PC-3 (cell line): Measurements from ENCODE around the gene BTBD16. TPM values are rescaled to one million over a fixed set of nuclear protein-coding genes. Genes with fewer than 3 reads are reported as not detected.
A peak's percentile ranks its signal among the peaks of the same experiment; 100 is the strongest.

Experiments
- ATAC-seq: fragments of 200-7000 bp; cut with Tn5 transposase; 2 replicates; pipeline ENCODE4 v1.9.1; 2020; ENCODE audit warnings: mild to moderate bottlenecking, moderate library complexity
- BruUV-seq: library from RNA; stranded (reverse); fragments of 400-500 nt; replicated peaks from 2 replicates; lab custom pipeline; 2021; lab: Mats Ljungman, UMichigan
- CTCF ChIA-PET: fragments of 300-600 bp; sonication (Branson Sonifier 250); formaldehyde crosslinking; loops from one replicate; lab custom pipeline; 2022; ENCODE audit warnings: antibody characterized with exemption; lab: Charles Lee
- POLR2A ChIA-PET: fragments of 300-600 bp; sonication (Branson Sonifier 250); formaldehyde crosslinking; loops from one replicate; lab custom pipeline; 2022; ENCODE audit warnings: antibody characterized with exemption; ENCODE audit not compliant: unreplicated experiment; lab: Charles Lee
- DNase-seq: peaks from one replicate; pipeline ENCODE4 v3.0.0-alpha.2; 2015
- H2AFZ ChIP-seq: fragments of 300-600 bp; sonication (generic); 2 replicates; pipeline ENCODE4 v1.6.0; 2016; ENCODE audit warnings: antibody characterized with exemption, low read length
- H3F3A ChIP-seq: fragments of 300-600 bp; sonication (generic); one replicate; pipeline ENCODE4 v1.6.0; 2017; ENCODE audit warnings: antibody characterized with exemption, low read length, control low read depth, mild to moderate bottlenecking; ENCODE audit not compliant: unreplicated experiment
- H3K27ac ChIP-seq: fragments of 300-600 bp; sonication (generic); 2 replicates; pipeline ENCODE4 v1.5.1; 2016; ENCODE audit warnings: mild to moderate bottlenecking, low read length
- H3K27me3 ChIP-seq: fragments of 300-600 bp; sonication (generic); 2 replicates; pipeline ENCODE4 v1.6.1; 2016; ENCODE audit warnings: low read length, mixed read lengths
- H3K36me3 ChIP-seq: fragments of 300-600 bp; sonication (generic); 2 replicates; pipeline ENCODE4 v1.6.1; 2016; ENCODE audit warnings: low read depth, mixed run types, low read length, mixed read lengths
- H3K4me1 ChIP-seq: fragments of 300-600 bp; sonication (generic); 2 replicates; pipeline ENCODE4 v1.5.1; 2016; ENCODE audit warnings: low read length; ENCODE audit not compliant: insufficient read depth
- H3K4me2 ChIP-seq: fragments of 300-600 bp; sonication (generic); 2 replicates; pipeline ENCODE4 v1.6.0; 2016; ENCODE audit warnings: low read length
- H3K4me3 ChIP-seq: fragments of 300-600 bp; sonication (generic); 2 replicates; pipeline ENCODE4 v1.5.1; 2016; ENCODE audit warnings: mild to moderate bottlenecking, low read length, mixed read lengths
- H3K79me2 ChIP-seq: fragments of 300-600 bp; sonication (generic); 2 replicates; pipeline ENCODE4 v1.6.1; 2017; ENCODE audit warnings: low read length, mixed read lengths
- H3K9ac ChIP-seq: fragments of 300-600 bp; sonication (generic); 2 replicates; pipeline ENCODE4 v1.6.0; 2016; ENCODE audit warnings: mild to moderate bottlenecking, low read length
- H3K9me2 ChIP-seq: fragments of 300-600 bp; sonication (generic); replicated peaks from 2 replicates; pipeline ENCODE4 v1.6.1; 2016; ENCODE audit warnings: mixed run types, low read length, mixed read lengths
- H3K9me3 ChIP-seq: fragments of 300-600 bp; sonication (generic); 2 replicates; pipeline ENCODE4 v1.6.1; 2016; ENCODE audit warnings: low read length, mixed read lengths
- H4K20me1 ChIP-seq: fragments of 300-600 bp; sonication (generic); 2 replicates; pipeline ENCODE4 v1.6.1; 2016; ENCODE audit warnings: low read length, mixed read lengths
- CTCF ChIP-seq: fragments of 300-600 bp; sonication (generic); conservative IDR thresholded peaks from 2 replicates; pipeline ENCODE4 v1.5.1; 2017; ENCODE audit warnings: antibody characterized with exemption, low read depth, mild to moderate bottlenecking, low read length
- EZH2phosphoT487 ChIP-seq: fragments of 300-600 bp; sonication (generic); IDR thresholded peaks from 2 replicates; pipeline ENCODE4 v1.6.1; 2018; ENCODE audit warnings: mild to moderate bottlenecking, antibody characterized with exemption, low read length, borderline replicate concordance
- intact Hi-C: fragments of 100-400 bp; cut with micrococcal nuclease; formaldehyde crosslinking; loops from 2 replicates; pipeline ENCODE4 v1.9.0; 2023
- total RNA-seq: library from RNA; depleted of rRNA; stranded (reverse); fragments of >200 nt; gene quantifications from 2 replicates; pipeline ENCODE4 v1.2.3, GENCODE V29; 2014

The BTBD16 gene
- total RNA-seq, 1 experiment from 2014 or later = not detected

- DNase-seq (no peak), ATAC-seq (no peak)
- Histone ChIP-seq H3K9me3 (no peaks in the 10 kb centered on the region), H3K4me3 (no peak overlapping the region), H3K27ac (0 out of 2 replicates have a peak overlapping the region, but pooled peaks have one; percentile 85), H3K9me2 (no peaks in the 10 kb centered on the region), H3K4me2 (no peak overlapping the region), H2AFZ (no peak overlapping the region), H4K20me1 (no peaks in the 10 kb centered on the region), H3F3A (no peaks in the 10 kb centered on the region), H3K36me3 (no peaks in the 10 kb centered on the region), H3K27me3 (no peaks in the 10 kb centered on the region), H3K79me2 (no peaks in the 10 kb centered on the region), H3K4me1 (peaks cover 25% of the 10 kb centered on the region), H3K9ac (no peak overlapping the region)
- ChIA-PET POLR2A (no interaction called here), CTCF (no interaction called here)
- TF ChIP-seq CTCF (no peak), EZH2phosphoT487 (no peak)
- intact Hi-C loops = no loop called here
- no TSS peak for BruUV-seq
These were observed 35.6 kb downstream of the BTBD16 start for GRCh38 chr10:122306744-122307143.

- intact Hi-C loops = no loop called here
- H3K27ac ChIP-seq = peak overlapping the region; percentile 85
- ChIA-PET CTCF (interaction anchor here (0.5 to 1.0 kb wide), 3 partner anchors 9 to 125 kb away, joined by 3 to 6 read pairs (median 4); partner anchors contain the start of gene PLEKHA1), POLR2A (interaction anchor here (0.5 to 0.6 kb wide), 2 partner anchors 81 to 701 kb away, joined by 4 read pairs; partner anchors contain the start of gene IKZF5)
- ATAC-seq (peak; percentile 85), DNase-seq (peak; percentile 87)
- BruUV-seq = no TSS peak
- H3K4me2 ChIP-seq = peak overlapping the region; percentile 84
- H3K4me1 ChIP-seq = peaks cover 25% of the 10 kb centered on the region
- no peaks in the 10 kb centered on the region for H3K79me2 ChIP-seq
- peak overlapping the region; percentile 44 for H3K9ac ChIP-seq
- no peaks in the 10 kb centered on the region for H3F3A ChIP-seq
- no peaks in the 10 kb centered on the region for H4K20me1 ChIP-seq
- H2AFZ ChIP-seq = peak overlapping the region; percentile 65
- TF ChIP-seq CTCF (no peak), EZH2phosphoT487 (no peak)
- no peaks in the 10 kb centered on the region for H3K9me2 ChIP-seq
- no peaks in the 10 kb centered on the region for H3K27me3 ChIP-seq
- peak overlapping the region; percentile 58 for H3K4me3 ChIP-seq
- no peaks in the 10 kb centered on the region for H3K36me3 ChIP-seq
- H3K9me3 ChIP-seq = no peaks in the 10 kb centered on the region
These were observed 36.7 kb downstream of the BTBD16 start for GRCh38 chr10:122307669-122308416.
